Prostate gland (tissue), 2 donors: ENCODE measurements around the gene SLC30A10. TPM values are rescaled to one million over a fixed set of nuclear protein-coding genes. Genes with fewer than 3 reads are reported as not detected.

Experiments used
- DNase-seq: peaks from one replicate; pipeline ENCODE4 v3.0.0-alpha.2; 2019; ENCODE audit warnings: low spot score
- H3K27ac ChIP-seq, 2 donors: fragments of 200-600 bp; sonication (generic); 2 replicates each; pipeline ENCODE4 v1.5.1; 2017 to 2019
- H3K27me3 ChIP-seq: fragments of 200-600 bp; sonication (generic); replicated peaks from 2 replicates; pipeline ENCODE4 v1.5.1; 2019; ENCODE audit not compliant: insufficient read depth
- H3K36me3 ChIP-seq, 2 donors: fragments of 200-600 bp; sonication (generic); 1 replicate in 1 of 2; 2 replicates in 1 of 2; pipeline versions ENCODE4 v1.5.1 to v1.8.1; 2017 to 2019
- H3K4me1 ChIP-seq: fragments of 200-600 bp; sonication (generic); replicated peaks from 2 replicates; pipeline ENCODE4 v1.5.1; 2019
- H3K4me3 ChIP-seq, 2 donors: fragments of 200-600 bp; sonication (generic); 2 replicates each; pipeline ENCODE4 v1.5.1; 2017 to 2019
- H3K9me3 ChIP-seq: fragments of 200-600 bp; sonication (generic); 2 replicates; pipeline ENCODE4 v1.5.1; 2017
- POLR2A ChIP-seq: fragments of 450-650 bp; IDR thresholded peaks from one replicate; pipeline ENCODE4 v1.6.1; 2016; ENCODE audit warnings: antibody characterized with exemption, mild to moderate bottlenecking
- POLR2AphosphoS5 ChIP-seq: sonication (generic); formaldehyde crosslinking; IDR thresholded peaks from one replicate; pipeline ENCODE4 v1.6.1; 2017; ENCODE audit warnings: antibody characterized with exemption
- WGBS: methylation state at CpG from one replicate; pipeline ENCODE4 v1.1.5; 2018; 5-methylcytosine and 5-hydroxymethylcytosine counted together
- intact Hi-C: fragments of 100-400 bp; cut with DNase I; formaldehyde crosslinking; loops from one replicate; pipeline ENCODE4 v1.14.2; 2022
- total RNA-seq, 2 donors: library from RNA; depleted of rRNA; stranded (reverse); fragments of >200 nt; gene quantifications; one replicate each; pipeline ENCODE4 v1.1.0, GENCODE V29; 2016
- TF ChIP-seq, protein P1 (sequence below), 4 experiments: fragments of 200-600 bp in 2 of 4; fragments of 450-650 bp in 2 of 4; sonication (generic) in 2 of 4; IDR thresholded peaks; 1 replicate in 3 of 4; 2 replicates in 1 of 4; pipeline ENCODE4 v1.5.1; 2016 to 2019; ENCODE audit warnings: antibody characterized with exemption in 4 of 4, mild to moderate bottlenecking in 2 of 4, moderate library complexity in 2 of 4

SLC30A10 gene
- total RNA-seq, 2 donors from 2014 or later, result 0.18 to 1.4 TPM

DNA sequence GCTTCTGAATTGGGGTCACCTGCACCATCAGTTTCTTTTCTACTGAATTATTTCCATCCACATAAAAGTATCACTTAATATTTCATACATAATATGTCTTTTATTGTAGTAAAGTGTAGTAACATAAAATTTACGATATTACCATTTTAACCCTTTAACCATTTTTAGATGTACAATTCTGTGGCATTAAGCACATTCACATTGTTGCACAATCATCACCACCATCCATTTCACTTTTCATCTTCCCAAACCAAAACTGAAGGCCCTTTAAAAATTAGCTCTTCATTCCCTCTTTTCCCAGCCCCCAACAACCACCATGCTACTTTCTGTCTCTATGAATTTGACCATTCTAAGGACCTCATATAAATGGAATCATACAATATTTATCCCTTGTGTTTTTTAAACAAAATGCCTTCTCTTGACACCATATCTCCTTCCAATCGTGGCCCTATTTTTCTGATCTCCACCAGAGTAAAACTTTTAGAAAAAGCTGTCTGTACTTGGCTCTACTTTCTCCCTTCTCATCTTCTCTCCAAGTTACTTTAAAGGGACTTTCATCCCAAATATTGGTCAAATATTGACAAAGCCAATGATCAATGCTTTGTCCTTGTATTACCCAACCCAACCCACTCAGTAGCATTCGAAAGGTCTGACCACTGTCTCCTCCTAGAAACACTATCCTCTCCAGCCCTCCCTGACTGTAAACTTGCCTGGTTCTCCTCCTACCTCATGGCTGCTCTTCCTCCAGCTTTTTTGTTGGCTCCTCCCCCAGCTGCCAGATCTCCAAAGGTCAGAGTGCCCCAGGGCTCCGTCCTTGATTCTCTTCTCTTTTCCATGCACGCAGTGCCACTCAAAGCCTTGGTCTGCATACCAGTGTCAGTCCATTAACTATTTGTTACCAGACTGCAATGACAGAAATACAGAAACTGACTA lies 44.7 kb downstream of the SLC30A10 start:
- 52% methylated on average over 5 of the region's 5 CpGs for WGBS
- intact Hi-C loops, result no loop called here
- no peaks in the 10 kb centered on the region for H3K27me3 ChIP-seq

DNA sequence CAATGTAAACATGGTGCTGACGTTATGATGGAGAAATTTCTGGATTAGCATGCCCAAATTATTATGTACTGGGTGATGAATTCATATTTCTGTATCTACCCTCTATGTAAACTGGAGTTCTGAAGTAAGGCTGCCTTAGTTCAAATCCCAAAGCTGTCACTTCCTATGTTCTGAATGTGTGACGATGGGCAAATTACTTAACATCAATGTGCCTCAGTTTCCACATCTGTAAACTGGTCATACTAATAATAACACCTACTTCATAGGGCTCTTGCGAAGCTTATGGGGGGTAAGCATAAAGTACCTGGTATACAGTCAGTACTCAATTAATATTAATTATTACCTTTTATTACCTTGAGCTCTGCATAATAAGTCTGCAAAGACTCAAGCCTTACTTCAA lies 45.6 kb downstream of the SLC30A10 start:
- Histone ChIP-seq H3K4me3 (no peak overlapping the region), H3K27me3 (no peaks in the 10 kb centered on the region), H3K9me3 (no peaks in the 10 kb centered on the region), H3K4me1 (no peaks in the 10 kb centered on the region), H3K27ac (no peak overlapping the region), H3K36me3 (no peaks in the 10 kb centered on the region)
- intact Hi-C loops, result no loop called here
- no peak for DNase-seq
- no peak for TF ChIP-seq POLR2A
- 77% methylated on average over 3 of the region's 3 CpGs for WGBS

More for the DNA sequence above, 44.7 kb downstream of the SLC30A10 start:
- no peak overlapping the region for H3K4me3 ChIP-seq
- TF ChIP-seq POLR2A (no peak), POLR2AphosphoS5 (no peak)
- TF ChIP-seq, protein P1, sequence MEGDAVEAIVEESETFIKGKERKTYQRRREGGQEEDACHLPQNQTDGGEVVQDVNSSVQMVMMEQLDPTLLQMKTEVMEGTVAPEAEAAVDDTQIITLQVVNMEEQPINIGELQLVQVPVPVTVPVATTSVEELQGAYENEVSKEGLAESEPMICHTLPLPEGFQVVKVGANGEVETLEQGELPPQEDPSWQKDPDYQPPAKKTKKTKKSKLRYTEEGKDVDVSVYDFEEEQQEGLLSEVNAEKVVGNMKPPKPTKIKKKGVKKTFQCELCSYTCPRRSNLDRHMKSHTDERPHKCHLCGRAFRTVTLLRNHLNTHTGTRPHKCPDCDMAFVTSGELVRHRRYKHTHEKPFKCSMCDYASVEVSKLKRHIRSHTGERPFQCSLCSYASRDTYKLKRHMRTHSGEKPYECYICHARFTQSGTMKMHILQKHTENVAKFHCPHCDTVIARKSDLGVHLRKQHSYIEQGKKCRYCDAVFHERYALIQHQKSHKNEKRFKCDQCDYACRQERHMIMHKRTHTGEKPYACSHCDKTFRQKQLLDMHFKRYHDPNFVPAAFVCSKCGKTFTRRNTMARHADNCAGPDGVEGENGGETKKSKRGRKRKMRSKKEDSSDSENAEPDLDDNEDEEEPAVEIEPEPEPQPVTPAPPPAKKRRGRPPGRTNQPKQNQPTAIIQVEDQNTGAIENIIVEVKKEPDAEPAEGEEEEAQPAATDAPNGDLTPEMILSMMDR (IDR thresholded peaks at IDR 0.05), result no peak
- no peak overlapping the region for H3K27ac ChIP-seq
- no peaks in the 10 kb centered on the region for H3K36me3 ChIP-seq
- no peak for DNase-seq
- H3K4me1 ChIP-seq, result no peaks in the 10 kb centered on the region
- no peaks in the 10 kb centered on the region for H3K9me3 ChIP-seq

DNA sequence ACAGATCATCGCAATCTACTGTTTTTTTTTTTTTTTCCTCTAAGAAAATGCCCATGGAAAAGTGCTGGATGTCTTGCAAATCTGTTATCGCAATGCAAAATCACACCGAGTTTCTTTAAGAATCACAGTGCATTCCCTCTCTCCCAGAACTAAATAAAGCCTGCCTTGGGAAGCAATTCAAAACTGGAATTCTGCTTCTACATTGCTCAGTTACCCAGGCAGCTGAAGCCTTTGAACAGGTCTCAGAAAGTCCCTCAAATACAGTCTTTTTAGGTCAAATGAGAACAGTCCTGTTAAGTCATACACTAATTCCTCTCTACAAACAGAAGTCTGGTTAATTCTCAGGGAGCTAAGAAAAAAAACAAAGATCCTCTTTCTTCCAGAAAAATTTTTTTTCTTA lies 46.3 kb downstream of the SLC30A10 start:
- no peaks in the 10 kb centered on the region for H3K4me1 ChIP-seq
- no peaks in the 10 kb centered on the region for H3K27me3 ChIP-seq
- no peaks in the 10 kb centered on the region for H3K36me3 ChIP-seq
- H3K27ac ChIP-seq, result no peak overlapping the region
- intact Hi-C loops, result no loop called here
- H3K9me3 ChIP-seq, result no peaks in the 10 kb centered on the region
- no peak for DNase-seq
- no peak for TF ChIP-seq POLR2A
- TF ChIP-seq, protein P1 (IDR thresholded peaks at IDR 0.05), result no peak
- no peak for TF ChIP-seq POLR2AphosphoS5
- H3K4me3 ChIP-seq, result no peak overlapping the region
- 73% methylated on average over 3 of the region's 3 CpGs for WGBS

DNA sequence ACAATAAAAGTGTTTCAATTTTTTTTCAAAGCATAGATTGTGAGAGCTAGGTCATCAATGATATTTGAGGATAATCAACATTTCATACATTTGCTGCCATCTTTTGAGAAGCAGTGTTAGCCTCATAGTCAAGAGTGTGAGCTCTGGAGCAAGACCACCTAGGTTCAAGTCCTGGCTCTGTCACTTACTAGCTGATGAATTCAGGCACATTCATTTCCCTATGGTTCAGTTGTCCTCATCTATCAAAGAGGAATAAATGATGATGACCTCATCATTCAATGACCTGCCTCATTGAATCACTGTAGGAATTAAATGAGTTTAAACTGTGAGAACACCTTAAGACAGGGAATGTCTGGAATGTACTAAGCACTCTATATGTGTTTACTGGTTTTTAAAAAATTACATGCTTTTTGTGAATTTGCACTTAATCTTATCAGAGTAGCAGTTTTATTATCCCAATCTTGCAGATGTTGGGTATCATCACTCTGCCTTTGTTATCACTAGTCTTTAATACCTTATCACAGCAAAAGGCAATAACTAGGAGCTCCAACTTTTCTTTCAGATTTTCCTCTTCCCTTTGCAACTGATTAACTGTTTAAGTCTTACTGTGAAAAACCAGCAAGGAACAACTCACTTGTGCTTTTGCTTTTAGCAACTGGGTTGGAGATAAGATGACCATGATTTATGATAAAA lies 47.4 kb downstream of the SLC30A10 start:
- no peak for TF ChIP-seq POLR2AphosphoS5
- TF ChIP-seq, protein P1 (IDR thresholded peaks at IDR 0.05), result no peak
- TF ChIP-seq POLR2A, result no peak
- Histone ChIP-seq H3K36me3 (no peaks in the 10 kb centered on the region), H3K9me3 (no peaks in the 10 kb centered on the region), H3K27me3 (no peaks in the 10 kb centered on the region), H3K4me3 (no peak overlapping the region), H3K27ac (no peak overlapping the region), H3K4me1 (no peaks in the 10 kb centered on the region)
- intact Hi-C loops, result no loop called here
- DNase-seq, result no peak

DNA sequence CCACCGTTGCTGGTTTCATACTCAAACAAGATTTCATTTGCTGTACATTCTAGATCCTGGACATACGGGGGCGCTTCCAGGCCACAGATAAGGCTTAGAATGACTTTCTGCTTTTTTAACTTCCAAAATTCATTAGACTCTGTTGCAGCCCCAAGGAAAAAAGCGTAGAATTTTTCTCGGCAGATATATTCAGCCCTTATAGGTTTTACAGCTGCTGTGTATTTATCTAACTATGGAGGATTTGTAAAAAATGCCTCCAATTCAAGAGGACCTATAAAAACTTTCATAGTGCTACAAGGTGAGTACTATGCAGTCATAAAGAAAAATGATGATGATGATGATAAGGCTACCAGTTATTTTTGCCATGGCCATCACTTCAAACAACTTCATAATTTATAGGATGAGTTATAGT lies 51.6 kb downstream of the SLC30A10 start:
- Histone ChIP-seq H3K4me1 (no peaks in the 10 kb centered on the region), H3K27me3 (no peaks in the 10 kb centered on the region), H3K36me3 (no peaks in the 10 kb centered on the region), H3K9me3 (no peaks in the 10 kb centered on the region), H3K27ac (no peak overlapping the region), H3K4me3 (no peak overlapping the region)
- 60% methylated on average over 5 of the region's 5 CpGs for WGBS
- TF ChIP-seq POLR2A, result no peak
- no peak for TF ChIP-seq POLR2AphosphoS5
- TF ChIP-seq, protein P1 (IDR thresholded peaks at IDR 0.05), result no peak
- DNase-seq, result no peak
- intact Hi-C loops, result no loop called here
